Liver (tissue), 3 donors: ENCODE data around the gene PLIN3.
"Not testable (repeated sequence)": the region's sequence is repeated elsewhere in the genome, so short reads cannot be mapped to it uniquely, and the experiment has no call there.

Experiments used
- ATF3 ChIP-seq: IDR thresholded peaks from 2 replicates; pipeline ENCODE4 v1.6.1; 2016; ENCODE audit warnings: antibody characterized with exemption
- CTCF ChIP-seq: fragments of 150-350 bp; IDR thresholded peaks from 2 replicates; pipeline ENCODE4 v1.5.1; 2017; ENCODE audit warnings: improper control_type of control experiment, low read depth, low read length; ENCODE audit not compliant: missing input control
- FOXA2 ChIP-seq: IDR thresholded peaks from 2 replicates; pipeline ENCODE4 v1.6.1; 2016; ENCODE audit warnings: antibody characterized with exemption
- GABPA ChIP-seq, 2 donors: IDR thresholded peaks in 1 of 2; conservative IDR thresholded peaks in 1 of 2; 2 replicates each; pipeline ENCODE4 v1.6.1; 2016; ENCODE audit warnings: antibody characterized with exemption in 2 of 2, mild to moderate bottlenecking in 1 of 2, moderate library complexity in 1 of 2
- JUND ChIP-seq, 2 donors: IDR thresholded peaks; 2 replicates each; pipeline ENCODE4 v1.6.1; 2016; ENCODE audit warnings: antibody characterized with exemption in 2 of 2
- MAX ChIP-seq: IDR thresholded peaks from 2 replicates; pipeline ENCODE4 v1.6.1; 2016; ENCODE audit warnings: antibody characterized with exemption
- RAD21 ChIP-seq, 2 donors: IDR thresholded peaks; 2 replicates each; pipeline ENCODE4 v1.6.1; 2016; ENCODE audit warnings: antibody characterized with exemption in 2 of 2, mild to moderate bottlenecking in 2 of 2
- REST ChIP-seq: IDR thresholded peaks from 2 replicates; pipeline ENCODE4 v1.6.1; 2016; ENCODE audit warnings: antibody characterized with exemption, mild to moderate bottlenecking
- RXRA ChIP-seq, 2 donors: IDR thresholded peaks; 2 replicates each; pipeline ENCODE4 v1.6.1; 2017 to 2018; ENCODE audit warnings: antibody characterized with exemption in 2 of 2, mild to moderate bottlenecking in 1 of 2
- SP1 ChIP-seq: IDR thresholded peaks from 2 replicates; pipeline ENCODE4 v1.6.1; 2018; ENCODE audit warnings: antibody characterized with exemption, mild to moderate bottlenecking
- TAF1 ChIP-seq: conservative IDR thresholded peaks from 2 replicates; pipeline ENCODE4 v1.6.1; 2016; ENCODE audit warnings: antibody characterized with exemption, mild to moderate bottlenecking
- YY1 ChIP-seq: IDR thresholded peaks from 2 replicates; pipeline ENCODE4 v1.6.1; 2016; ENCODE audit warnings: antibody characterized with exemption, mild to moderate bottlenecking
- ZBTB33 ChIP-seq: IDR thresholded peaks from 2 replicates; pipeline ENCODE4 v1.6.1; 2016; ENCODE audit warnings: antibody characterized with exemption
- donor health status: healthy.
- donor health status: healthy.

- not testable (repeated sequence) for TF ChIP-seq CTCF; REST; TAF1; ZBTB33; RAD21 (IDR thresholded peaks at IDR 0.05); RXRA (IDR thresholded peaks at IDR 0.05); GABPA (IDR thresholded peaks at IDR 0.05 in 1 of 2, conservative IDR thresholded peaks at IDR 0.05 in 1 of 2); JUND (IDR thresholded peaks at IDR 0.05); MAX; YY1; SP1; ATF3; FOXA2
Measured at GRCh38 chr19:4805140-4805539, 62.3 kb downstream of the PLIN3 start.
